NCI-H128 (cell line): ENCODE measurements around the gene CYB5R4.
"Not testable (repeated sequence)": the region's sequence is repeated elsewhere in the genome, so short reads cannot be mapped to it uniquely, and the experiment has no call there.

Experiments used
- DNase-seq: peaks from one replicate; lab custom pipeline; 2025; ENCODE audit not compliant: unreplicated experiment; lab: John Stamatoyannopoulos, UW

CYB5R4 gene

DNA sequence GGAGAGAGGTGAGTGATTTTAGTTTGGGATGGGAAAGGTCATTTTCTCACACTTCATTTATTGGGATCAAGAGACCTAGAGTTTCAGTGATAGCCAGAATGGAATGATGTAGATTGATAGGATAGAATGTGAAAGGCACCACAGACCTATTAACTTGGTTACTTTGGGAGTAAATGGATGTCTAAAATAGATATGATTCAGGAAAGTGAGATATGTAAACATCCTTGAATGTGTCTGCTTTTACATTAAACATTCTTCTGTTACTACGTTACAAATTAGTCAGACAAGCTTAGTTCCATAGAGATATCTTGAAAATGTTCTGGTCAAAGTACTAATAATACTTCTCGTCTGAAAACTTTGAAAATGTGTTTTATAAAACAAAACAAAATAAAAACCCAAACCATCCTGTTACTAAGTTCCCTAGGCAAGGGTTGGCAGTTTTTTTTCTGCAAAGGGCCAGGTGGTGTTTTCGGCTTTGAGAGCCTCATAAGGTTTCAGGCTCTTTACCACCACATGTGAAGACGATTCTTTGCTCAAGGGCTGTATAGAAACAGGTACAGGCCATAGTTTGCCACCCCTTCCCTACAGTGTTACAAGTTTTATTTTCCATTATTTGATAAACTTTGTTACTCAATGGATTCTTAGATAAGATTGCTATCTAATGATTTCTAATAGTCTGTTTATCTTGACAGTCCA is 3.4 kb downstream of the CYB5R4 start:
- no peak for DNase-seq

DNA sequence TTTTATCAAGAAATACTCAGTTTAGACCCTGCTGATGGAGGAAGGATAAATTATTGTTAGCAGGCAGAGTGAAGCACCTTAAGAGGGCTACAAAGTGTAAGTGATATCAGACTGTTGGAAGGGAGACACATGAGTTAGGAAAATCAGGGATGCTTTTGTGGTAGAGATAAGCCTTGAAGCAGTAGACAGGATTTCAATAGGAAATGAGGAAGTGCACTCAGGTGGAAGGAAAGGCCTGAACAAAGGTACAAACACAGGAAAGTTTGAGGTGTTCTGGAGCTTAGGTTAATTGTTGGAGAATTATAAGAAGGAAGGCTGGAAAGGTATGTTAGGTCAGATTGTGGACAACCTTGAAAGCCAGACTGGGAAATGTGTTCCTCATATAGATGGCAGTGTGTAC is 7.6 kb downstream of the CYB5R4 start:
- no peak for DNase-seq

DNA sequence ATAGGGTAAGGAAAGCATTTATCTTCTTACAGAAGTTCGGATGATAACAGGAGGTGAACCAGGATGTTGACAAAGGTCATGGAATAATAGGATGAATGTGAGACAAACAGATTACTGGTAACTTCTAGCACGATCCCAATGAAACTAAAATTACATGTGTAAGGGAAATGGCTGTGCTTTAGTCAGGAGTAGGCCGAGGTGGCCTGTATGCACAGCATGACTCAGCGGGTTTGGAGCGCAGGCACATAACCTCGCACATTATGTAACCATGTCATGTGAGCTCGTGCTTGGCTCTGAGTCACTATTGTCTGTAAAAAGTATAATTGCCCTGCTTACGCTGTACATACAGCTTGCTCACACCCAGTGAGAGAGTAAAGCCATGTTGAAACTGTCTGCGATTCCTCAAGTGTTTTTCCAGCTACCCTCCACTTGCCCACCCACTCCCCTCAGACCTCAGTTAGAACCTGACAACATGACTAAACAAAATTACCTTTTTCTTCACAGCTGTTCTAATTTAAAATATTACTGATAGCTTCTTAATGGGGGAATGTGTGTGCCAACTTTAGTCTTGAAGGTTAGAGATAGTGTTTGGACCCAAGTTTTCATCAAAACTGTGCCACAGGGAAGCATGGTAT is 8.2 kb downstream of the CYB5R4 start:
- no peak for DNase-seq

DNA sequence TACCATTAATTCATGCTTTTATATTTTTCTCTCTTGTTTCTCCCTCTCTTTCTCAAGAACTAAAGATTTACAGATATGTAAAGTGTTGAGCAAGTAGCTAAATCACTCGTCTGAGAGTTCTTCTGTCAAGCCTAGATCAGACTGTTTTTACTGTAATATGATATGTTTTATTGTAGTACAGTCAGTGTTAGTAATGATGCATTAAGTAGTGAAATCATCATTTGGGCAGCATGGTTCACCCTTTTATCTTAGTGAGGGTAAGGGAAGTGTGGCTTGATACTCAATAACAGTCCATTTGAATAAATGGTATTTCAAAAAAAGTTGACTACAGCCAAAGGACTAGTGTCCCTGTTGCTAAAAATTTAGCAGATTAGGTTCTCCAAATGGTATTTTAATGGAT is 9.2 kb downstream of the CYB5R4 start:
- no peak for DNase-seq

DNA sequence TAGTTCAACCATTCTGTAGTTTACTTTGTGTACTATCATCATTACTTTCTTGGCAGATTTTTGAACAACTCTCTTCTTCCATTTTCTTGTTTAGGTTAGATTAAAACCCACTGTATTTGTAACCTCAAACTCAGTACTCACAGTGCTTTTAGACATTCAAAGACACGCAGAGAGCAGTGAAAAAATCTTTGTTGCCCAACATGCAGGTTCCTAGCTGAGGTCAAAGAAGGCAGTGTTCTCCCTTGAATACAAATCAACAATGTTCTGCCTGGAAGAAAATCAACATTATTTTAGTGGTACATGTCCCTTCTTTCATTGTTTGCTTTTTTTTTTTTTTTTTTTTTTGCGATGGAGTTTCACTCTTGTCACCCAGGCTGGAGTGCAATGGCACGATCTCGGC is 11.2 kb downstream of the CYB5R4 start:
- no peak for DNase-seq

DNA sequence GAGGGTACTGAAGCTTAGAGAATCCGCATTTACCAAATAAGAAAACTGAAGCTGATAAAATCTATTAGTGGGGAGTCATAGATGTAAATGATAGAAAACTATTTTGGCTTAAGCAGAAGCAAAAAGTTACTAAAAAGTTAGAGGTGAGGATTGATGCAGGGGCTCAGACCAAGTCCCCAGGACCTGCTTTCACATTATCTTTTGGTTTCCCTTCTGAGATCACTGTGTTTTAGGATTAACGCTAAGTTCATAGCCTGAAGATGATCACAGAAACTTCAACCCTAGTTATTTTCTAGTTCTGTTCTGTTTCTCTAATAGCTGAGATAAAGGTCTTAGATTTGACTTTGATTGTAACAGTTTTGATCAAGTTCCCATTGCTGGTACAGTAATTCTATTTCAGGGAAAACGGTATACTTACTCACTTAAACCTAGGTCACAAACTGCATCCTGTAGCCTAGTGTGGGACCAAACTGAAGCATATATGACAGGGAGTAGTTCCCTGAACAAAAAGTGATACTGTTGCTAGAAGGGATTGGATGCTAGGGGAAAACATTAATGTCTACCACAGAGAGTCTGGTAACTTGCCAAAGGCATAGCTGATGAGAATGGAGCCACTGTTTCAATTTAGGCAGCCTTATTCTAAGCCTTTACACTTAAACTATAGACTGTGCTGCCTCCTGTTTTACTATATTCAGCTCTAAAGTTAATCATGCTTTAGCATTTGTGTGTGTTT is 13.1 kb downstream of the CYB5R4 start:
- DNase-seq, result no peak

DNA sequence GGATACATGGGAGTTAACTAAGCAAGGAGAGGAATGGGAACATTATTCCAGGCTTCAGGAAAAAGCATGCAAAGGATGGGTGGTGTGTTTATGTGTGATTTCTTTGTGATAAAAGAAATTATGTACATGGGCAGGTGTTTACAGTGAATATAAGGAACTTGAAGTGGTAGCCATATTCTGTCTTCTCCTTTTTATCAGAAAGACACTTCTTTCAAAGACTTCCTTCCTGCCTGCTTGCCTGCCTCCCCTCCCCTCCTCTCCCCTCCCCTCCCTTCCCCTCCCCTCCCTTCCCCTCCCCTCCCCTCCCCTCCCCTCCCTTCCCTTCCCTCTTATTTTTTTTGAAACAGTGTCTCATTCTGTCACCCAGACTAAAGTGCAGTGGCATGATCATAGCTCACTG is 14.4 kb downstream of the CYB5R4 start:
- DNase-seq, result no peak

DNA sequence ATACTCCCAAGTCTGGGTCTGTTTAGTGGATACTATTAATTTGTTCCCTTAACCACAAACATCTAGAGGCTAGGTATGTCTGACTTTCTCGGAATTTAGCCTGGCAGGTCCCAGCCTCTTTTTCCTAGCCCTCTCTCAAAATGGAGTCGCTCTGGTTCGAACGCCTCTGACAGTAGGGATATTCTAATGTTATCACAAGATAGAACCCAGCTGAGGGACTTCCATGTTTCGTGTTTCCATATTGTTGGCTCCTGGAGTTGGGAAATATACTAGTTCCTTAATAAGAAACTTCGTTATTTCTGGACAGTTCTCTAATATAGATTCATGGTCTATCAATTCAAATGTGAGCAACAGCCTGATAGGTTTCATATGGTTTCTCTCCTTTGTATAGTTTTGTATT is 16.4 kb downstream of the CYB5R4 start:
- no peak for DNase-seq

DNA sequence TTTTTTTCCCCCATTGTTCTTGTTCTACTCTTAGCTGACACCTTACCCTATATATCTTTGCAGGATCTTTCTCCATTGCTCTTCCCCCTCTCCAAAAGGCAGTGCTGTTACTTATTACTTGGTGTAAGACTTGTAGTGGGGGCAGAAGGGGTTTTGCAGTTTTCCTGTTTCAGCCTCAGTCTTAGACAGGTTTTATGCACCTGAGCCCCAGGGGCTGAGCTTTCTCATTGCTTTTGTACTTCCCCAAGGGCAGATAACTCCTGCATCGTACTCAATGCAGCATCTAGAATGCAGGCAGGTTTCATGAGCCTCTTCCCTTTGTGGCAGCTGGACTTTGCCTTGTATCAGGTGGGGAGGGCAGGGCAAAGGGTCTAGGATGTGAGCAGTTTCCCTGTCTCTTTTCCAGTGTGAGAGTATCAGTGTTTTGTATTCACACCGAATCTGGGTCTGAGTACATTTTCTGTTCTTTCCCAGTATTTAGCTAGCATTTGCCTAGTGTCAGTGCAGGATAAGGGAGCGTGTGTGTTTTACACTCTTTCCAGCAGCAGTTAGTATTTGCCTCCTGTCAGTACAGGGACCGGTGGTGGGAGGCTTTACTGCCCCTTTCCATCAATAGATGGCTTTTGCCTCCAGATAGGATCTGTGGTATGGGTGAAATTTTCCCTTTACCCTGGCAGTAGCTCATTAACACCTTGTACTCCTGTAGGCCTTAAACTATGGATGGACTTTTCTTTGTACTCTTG is 19.6 kb downstream of the CYB5R4 start:
- DNase-seq, result no peak

DNA sequence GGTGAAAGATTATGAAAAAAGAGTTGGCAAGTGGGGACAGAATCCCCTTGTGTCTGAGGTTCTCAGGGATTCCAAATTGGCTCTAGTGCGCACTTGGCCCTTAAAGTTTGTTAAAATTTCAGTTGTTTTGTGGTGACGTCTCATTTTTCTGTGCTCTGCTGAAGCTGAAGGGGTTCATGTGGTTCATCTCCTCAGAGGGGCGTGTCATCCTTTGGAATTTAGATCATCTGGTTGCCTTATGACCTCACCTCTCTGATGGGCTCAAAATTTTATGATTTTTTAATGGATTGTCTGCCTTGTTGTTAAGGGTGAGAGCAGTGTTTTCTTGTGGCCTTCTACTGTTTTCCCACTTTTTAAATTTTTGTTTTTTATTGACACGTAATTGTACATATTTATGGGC is 20.3 kb downstream of the CYB5R4 start:
- DNase-seq, result no peak

DNA sequence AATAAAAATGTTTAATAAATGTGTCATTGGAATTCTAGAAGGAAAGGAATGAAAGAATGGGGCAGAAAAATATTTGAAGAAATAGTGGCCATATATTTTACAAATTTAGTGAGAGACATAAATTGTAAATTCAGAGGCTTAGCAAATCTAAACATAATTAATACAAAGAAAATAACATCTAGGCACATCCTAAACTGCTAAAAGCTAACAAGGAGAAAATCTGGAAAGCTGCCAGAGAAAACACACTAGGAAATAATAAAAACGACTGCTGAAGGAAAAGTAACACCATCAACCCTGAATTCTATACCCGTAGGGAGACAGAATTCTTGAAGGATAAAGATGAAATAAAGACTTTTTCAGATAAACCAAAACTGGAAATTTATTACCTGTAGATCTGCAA is 23.8 kb downstream of the CYB5R4 start:
- DNase-seq, result no peak

DNA sequence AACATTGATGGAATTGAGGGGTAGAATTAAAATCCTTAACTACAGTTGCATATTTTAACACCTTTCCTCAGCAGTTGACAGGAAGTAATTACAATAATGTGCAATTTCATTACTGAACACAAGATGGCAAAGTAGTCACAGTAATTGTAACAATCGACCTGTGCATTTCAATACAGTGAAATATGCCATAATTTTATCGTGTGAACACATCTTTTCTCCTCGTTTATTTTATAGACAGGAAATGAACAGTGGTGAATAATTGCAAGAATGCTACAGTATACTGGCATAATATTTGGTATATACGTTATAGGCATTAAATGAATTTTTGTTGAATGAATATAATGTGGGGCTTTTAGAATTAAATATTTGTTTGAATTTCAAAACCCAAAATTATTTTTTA is 25.0 kb downstream of the CYB5R4 start:
- DNase-seq, result no peak

DNA sequence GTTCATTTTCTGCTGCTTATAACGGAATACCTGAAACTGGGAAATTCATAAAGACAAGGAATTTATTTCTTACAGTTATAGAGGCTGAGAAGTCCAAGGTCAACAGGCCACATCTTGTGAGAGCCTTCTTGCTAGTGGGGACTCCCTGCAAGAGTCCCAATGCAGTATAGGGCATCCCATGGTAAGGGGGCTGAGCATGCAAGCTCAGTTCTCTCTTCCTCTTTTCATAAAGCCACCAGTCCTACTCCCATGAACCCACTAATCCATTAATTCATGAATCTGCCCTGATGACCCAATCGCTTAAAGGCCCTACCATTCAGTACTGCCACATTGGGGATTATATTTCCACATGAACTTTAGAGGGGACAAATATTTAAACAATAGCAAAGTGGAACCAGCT is 26.5 kb downstream of the CYB5R4 start:
- DNase-seq, result no peak

DNA sequence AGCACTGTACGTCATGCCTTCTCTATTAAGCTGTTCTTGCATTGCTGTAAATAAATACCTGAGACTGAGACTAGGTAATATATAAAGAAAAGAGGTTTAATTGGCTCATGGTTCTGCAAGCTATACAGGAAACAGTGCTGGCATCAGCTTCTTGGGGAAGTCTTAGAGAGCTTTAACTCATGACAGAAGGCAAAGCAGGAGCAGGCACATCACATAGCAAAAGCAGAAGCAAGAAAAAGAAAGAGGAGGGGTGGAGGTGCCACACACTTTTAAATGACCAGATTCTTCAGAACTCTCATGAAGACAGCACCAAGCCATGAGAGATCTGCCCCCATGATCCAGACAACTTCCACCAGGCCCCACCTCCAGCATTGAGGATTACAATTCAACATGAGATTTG is 30.1 kb downstream of the CYB5R4 start:
- DNase-seq, result no peak

DNA sequence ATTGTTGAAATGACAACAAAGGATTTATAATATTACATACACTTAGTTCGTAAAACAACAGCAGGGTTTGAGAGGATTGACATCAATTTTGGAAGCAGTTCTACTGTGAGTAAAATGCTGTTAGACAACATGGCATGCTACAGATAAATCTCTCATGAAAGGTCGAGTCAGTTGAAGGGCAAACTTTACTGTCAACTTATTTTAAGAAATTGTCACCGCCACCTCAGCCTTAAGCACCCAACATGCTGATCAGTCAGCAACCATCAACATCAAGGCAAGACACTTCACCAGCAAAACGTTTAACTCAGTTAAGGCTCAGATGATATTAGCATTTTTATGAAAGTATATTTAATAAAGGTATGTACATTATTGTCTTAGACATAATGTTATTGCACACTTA is 31.0 kb downstream of the CYB5R4 start:
- no peak for DNase-seq

DNA sequence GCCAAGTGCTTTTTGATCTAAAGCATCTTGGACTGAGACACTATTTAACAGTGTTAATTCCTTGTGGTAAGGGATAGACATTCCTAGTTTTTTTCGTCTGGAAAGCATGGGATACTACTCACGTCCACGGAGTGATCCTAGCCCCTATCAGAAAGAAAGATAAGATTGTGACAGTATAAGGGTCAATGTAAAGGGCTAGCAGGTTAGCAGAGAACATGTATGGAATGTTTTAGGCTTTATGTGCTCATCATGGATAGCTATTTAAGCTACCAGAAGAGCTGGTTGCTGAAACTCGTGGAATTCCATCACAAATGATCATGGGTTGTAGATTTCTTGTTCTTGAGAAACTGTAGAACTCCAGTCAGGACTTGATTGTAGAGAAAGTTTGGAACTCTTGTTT is 32.1 kb downstream of the CYB5R4 start:
- no peak for DNase-seq

DNA sequence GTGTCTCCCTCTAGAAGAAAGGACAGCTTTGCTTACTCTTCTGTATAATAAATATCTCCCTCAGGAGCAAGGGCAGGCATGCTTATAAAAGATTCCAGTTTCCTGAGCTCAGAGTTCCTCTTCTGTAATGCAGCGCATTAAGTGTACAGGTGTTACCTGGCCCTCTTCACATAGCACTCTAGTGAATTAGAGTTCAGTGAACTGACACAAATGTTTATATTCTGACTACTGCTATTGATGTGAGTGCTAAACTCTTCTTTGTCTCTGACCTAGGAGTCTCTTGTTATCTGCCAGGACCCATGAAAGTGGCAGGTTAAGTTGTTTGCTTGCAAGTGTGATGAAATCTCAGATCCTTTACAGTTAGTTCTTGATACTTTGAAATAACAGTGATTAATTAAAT is 33.5 kb downstream of the CYB5R4 start:
- peak; percentile 27 for DNase-seq

DNA sequence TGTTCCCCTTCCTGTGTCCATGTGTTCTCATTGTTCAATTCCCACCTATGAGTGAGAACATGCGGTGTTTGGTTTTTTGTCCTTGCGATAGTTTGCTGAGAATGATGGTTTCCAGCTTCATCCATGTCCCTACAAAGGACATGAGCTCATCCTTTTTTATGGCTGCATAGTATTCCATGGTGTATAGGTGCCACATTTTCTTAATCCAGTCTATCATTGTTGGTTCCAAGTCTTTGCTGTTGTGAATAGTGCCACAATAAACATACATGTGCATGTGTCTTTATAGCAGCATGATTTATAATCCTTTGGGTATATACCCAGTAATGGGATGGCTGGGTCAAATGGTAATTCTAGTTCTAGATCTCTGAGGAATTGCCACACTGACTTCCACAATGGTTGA is 37.6 kb downstream of the CYB5R4 start:
- DNase-seq, result not testable (repeated sequence)

DNA sequence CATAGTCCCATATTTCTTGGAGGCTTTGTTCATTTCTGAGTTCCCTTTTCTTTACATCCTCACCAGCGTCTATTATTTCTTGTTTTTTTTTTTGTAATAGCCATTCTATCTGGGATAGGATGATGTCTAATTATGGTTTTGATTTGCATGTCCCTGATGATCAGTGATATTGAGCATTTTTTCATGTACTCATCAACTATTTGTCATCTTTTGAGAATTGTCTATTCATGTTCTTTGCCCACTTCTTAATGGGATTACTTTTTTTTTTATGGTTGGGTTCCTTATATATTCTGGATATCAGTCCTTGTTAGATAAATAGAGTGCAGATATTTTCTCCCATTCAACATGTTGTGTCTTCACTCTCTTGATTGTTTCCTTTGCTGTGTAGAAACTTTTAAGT is 42.1 kb downstream of the CYB5R4 start:
- DNase-seq, result no peak

DNA sequence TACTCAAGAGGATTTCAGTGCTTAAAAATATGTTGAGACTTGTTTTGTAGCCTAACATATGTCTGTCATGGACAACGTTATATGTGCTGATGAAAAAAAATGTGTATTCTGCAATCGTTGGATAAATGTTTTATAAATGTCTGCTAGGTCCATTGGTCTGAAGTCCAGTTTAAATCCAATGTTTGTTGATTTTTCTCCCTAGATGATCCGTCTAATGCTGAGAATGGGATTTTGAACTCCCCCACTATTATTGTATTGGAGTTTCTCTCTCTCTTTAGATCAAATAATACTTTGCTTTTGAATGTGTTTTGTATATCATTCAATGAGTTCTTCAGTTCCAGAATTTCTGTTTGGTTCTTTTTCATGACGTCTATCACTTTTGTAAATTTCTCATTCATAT is 44.9 kb downstream of the CYB5R4 start:
- no peak for DNase-seq

DNA sequence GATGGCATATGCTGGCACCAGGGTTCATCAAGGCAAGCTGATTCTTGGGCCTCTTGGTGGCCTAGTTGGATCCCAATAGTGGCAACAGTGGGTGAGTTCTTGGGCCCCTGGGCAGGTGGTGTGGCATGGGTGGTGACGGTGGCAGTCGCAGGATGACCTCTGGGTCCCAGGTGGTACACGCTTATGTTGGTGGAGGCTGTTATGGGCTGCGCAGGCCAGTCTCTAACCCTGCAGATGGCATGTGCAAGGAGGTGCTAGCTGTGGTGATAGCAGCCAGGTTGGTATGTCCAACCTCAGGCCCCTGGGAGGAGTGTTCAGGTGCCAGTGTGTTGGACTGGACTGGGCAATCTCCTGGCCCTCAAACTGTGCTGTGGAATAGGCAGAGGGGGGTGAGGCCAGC is 46.2 kb downstream of the CYB5R4 start:
- DNase-seq, result no peak
